Right atrium auricular region (tissue), 2 donors: ENCODE measurements around the gene CSF1R. TPM values are rescaled to one million over a fixed set of nuclear protein-coding genes. Genes with fewer than 3 reads are reported as not detected.
A peak's percentile ranks its signal among the peaks of the same experiment; 100 is the strongest.

Experiments
- DNase-seq: peaks from one replicate; pipeline ENCODE4 v3.0.0-alpha.2; 2019; ENCODE audit warnings: low spot score
- H3K27ac ChIP-seq, 2 donors: fragments of 200-600 bp; sonication (generic); 1 replicate in 1 of 2; 2 replicates in 1 of 2; pipeline ENCODE4 v1.5.1; 2016 to 2019
- H3K27me3 ChIP-seq, 2 donors: fragments of 200-600 bp; sonication (generic); one replicate each; pipeline versions ENCODE4 v1.5.1 to v1.6.0; 2017 to 2019
- H3K36me3 ChIP-seq: fragments of 200-600 bp; sonication (generic); one replicate; pipeline ENCODE4 v1.5.1; 2016
- H3K4me1 ChIP-seq, 2 donors: fragments of 200-600 bp; sonication (generic); one replicate each; pipeline versions ENCODE4 v1.5.1 to v1.6.0; 2017 to 2019
- H3K4me3 ChIP-seq, 2 donors: fragments of 200-600 bp; sonication (generic); 1 replicate in 1 of 2; 2 replicates in 1 of 2; pipeline ENCODE4 v1.5.1; 2017 to 2019; ENCODE audit warnings: mild to moderate bottlenecking in 1 of 2, moderate library complexity in 1 of 2
- H3K9me3 ChIP-seq, 2 donors: fragments of 200-600 bp; sonication (generic); one replicate each; pipeline ENCODE4 v1.5.1; 2019
- total RNA-seq, 2 donors: library from RNA; depleted of rRNA; stranded (reverse); fragments of >200 nt; gene quantifications; one replicate each; pipeline ENCODE4 v1.1.0, GENCODE V29; 2016
- TF ChIP-seq, protein P1 (sequence below), 2 donors: fragments of 200-600 bp; sonication (generic); IDR thresholded peaks; one replicate each; pipeline ENCODE4 v1.5.1; 2019; ENCODE audit warnings: antibody characterized with exemption in 2 of 2

Gene CSF1R
- total RNA-seq, 2 donors from 2014 or later, result 11.2 to 24.6 TPM

- no peaks in the 10 kb centered on the region for H3K27me3 ChIP-seq
- TF ChIP-seq, protein P1, sequence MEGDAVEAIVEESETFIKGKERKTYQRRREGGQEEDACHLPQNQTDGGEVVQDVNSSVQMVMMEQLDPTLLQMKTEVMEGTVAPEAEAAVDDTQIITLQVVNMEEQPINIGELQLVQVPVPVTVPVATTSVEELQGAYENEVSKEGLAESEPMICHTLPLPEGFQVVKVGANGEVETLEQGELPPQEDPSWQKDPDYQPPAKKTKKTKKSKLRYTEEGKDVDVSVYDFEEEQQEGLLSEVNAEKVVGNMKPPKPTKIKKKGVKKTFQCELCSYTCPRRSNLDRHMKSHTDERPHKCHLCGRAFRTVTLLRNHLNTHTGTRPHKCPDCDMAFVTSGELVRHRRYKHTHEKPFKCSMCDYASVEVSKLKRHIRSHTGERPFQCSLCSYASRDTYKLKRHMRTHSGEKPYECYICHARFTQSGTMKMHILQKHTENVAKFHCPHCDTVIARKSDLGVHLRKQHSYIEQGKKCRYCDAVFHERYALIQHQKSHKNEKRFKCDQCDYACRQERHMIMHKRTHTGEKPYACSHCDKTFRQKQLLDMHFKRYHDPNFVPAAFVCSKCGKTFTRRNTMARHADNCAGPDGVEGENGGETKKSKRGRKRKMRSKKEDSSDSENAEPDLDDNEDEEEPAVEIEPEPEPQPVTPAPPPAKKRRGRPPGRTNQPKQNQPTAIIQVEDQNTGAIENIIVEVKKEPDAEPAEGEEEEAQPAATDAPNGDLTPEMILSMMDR (IDR thresholded peaks at IDR 0.05), result no peak
- peaks cover 0 to 18% of the 10 kb centered on the region in 2 donors for H3K4me1 ChIP-seq
- H3K27ac ChIP-seq, result no peak overlapping the region
- no peak overlapping the region for H3K4me3 ChIP-seq
- DNase-seq, result peak; percentile 56
- H3K36me3 ChIP-seq, result peaks cover 25% of the 10 kb centered on the region
- no peaks in the 10 kb centered on the region for H3K9me3 ChIP-seq
These were observed 27.8 kb upstream of the CSF1R start for GRCh38 chr5:150114102-150114641.

DNA sequence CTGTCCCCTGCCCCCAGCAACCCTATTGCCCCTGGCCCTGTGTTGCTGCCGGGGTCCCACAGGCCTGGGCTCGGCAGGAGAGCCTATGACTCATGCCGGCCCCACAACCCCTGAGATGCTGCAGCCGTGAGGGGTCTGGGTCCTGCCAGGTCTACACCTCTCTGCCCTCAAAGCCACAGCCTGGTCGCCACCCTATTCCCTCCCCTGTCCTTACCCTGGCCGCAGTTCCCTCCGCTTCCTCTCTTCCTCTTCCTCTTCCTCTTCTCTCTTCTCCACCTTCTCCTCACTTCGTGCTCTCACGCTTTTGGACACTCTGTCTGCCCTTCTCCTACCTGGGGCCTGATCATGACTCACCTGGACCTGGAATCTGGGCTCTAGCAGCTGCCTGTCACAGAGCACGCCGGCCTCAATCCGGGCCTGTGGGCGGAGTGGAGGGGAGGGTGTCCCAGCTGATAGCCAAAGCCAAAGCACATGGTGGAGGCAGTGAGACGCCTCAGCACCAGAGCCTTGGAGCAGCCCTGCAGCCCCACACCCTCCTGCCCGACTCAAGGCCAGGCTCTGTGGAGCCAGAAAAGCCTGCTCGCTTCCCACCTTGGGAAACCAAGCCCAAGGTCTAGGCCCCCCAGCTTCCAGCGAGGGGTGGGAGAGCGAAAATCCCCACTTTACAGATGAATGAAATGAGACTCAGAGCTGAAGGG is 26.8 kb upstream of the CSF1R start:
- peak overlapping the region; percentile 28 to 64 for H3K27ac ChIP-seq
- H3K4me1 ChIP-seq, result peaks cover 0 to 18% of the 10 kb centered on the region in 2 donors

DNA sequence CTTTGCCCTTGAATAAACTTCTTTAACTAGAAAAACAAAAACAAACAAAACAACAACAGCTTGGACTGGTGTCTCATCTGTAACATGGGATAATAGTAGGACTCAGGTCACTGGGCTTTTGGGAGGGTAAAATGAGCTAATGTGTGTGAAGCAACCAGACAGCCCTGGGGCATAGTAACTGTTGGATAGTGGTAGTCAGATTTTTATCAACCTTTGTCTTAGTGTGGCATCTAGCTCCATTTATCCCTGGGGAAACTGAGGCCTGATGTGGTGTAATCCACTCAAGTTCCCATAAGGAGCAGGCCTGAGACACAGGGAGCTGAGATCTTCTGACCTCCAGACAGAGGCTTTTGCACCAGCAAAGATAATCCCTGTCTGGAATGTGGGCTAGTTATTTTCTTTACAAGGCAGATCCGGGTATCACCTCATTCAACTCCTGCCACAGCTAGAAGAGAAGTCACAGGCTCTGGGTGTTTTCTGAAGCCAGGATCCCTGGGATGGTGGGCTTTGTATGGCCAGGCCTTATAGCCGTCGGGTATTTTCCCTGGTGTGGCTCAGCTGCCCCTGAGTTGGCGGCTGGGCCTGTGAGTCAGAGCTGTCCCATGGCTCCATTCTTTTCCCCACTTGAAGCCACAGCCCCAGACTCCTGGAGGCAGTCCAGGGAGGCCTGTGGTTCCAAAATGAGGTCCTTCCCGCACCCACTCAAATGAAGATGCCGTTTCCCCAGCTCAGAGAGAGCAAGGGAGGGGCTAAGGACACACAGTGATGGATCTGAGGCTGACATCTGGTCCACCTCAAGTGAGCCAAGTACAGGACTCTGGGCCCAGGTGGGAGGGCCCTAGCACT is 26.1 kb upstream of the CSF1R start:
- H3K9me3 ChIP-seq, result no peaks in the 10 kb centered on the region
- TF ChIP-seq, protein P1 (IDR thresholded peaks at IDR 0.05), result no peak
- H3K4me3 ChIP-seq, result no peak overlapping the region
- H3K27me3 ChIP-seq, result no peaks in the 10 kb centered on the region
- H3K36me3 ChIP-seq, result peaks cover 12% of the 10 kb centered on the region
- peaks cover 0 to 18% of the 10 kb centered on the region in 2 donors for H3K4me1 ChIP-seq
- H3K27ac ChIP-seq, result peak overlapping the region; percentile 28 to 64
- DNase-seq, result peak; percentile 79

More for the DNA sequence above, 26.8 kb upstream of the CSF1R start:
- H3K4me3 ChIP-seq, result no peak overlapping the region
- H3K36me3 ChIP-seq, result peaks cover 16% of the 10 kb centered on the region
- H3K27me3 ChIP-seq, result no peaks in the 10 kb centered on the region
- H3K9me3 ChIP-seq, result no peaks in the 10 kb centered on the region
- peak; percentile 63 for DNase-seq
- TF ChIP-seq, protein P1 (IDR thresholded peaks at IDR 0.05), result no peak

- peak; percentile 56 for DNase-seq
- peaks cover 9% of the 10 kb centered on the region for H3K36me3 ChIP-seq
- H3K9me3 ChIP-seq, result no peaks in the 10 kb centered on the region
- H3K27me3 ChIP-seq, result no peaks in the 10 kb centered on the region
- H3K27ac ChIP-seq, result no peak overlapping the region
- H3K4me3 ChIP-seq, result no peak overlapping the region
- H3K4me1 ChIP-seq, result peaks cover 0 to 18% of the 10 kb centered on the region in 2 donors
- TF ChIP-seq, protein P1 (IDR thresholded peaks at IDR 0.05), result no peak
These were observed 24.8 kb upstream of the CSF1R start for GRCh38 chr5:150111122-150111521.

DNA sequence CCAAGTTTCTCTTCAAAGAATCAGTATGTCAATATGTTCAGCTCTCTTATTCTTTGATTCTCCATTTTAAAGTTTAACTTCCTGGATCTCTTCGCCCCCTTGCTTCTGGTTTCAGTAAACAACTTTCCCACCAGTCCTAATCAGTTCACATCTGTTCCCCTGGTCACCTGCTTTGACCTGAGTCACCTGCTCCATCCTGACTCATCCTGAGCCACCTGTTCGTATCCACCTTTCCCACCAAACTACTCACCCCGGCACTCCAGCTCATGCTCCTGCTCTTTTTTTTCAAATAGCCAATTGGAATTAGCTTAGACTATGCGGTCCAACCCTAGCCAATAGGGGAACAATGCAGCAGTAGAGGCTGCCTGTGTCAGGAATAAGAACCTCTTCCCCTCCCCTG is 23.6 kb upstream of the CSF1R start:
- TF ChIP-seq, protein P1 (IDR thresholded peaks at IDR 0.05), result no peak
- Histone ChIP-seq H3K27me3 (no peaks in the 10 kb centered on the region), H3K27ac (no peak overlapping the region), H3K4me1 (peaks cover 0 to 12% of the 10 kb centered on the region in 2 donors), H3K36me3 (no peaks in the 10 kb centered on the region), H3K9me3 (no peaks in the 10 kb centered on the region), H3K4me3 (no peak overlapping the region)
- DNase-seq, result peak; percentile 13
